ENCODE results near the gene THAP4. TPM values are rescaled to one million over a fixed set of nuclear protein-coding genes. Genes with fewer than 3 reads are reported as not detected.
"Not testable (repeated sequence)": the region's sequence is repeated elsewhere in the genome, so short reads cannot be mapped to it uniquely, and the experiment has no call there.

The THAP4 gene
- total and polyA plus RNA-seq, 2 experiments from 2014 or later, result 82.0 to 101 TPM

- no peak for TF ChIP-seq CTCF (IDR thresholded peaks at IDR 0.05; ENCODE audit: low read depth, low read length)
- no peaks in the 10 kb centered on the region for H3K36me3 ChIP-seq
- H3K27ac ChIP-seq, result no peak overlapping the region
- DNase-seq (ENCODE audit: low read depth in 1 of 2, low spot score in 1 of 2), result no peak
- H3K4me3 ChIP-seq, result no peak overlapping the region
- H3K27me3 ChIP-seq, result no peaks in the 10 kb centered on the region
- no peaks in the 10 kb centered on the region for H3K9me3 ChIP-seq (ENCODE audit: low read depth)
- no peaks in the 10 kb centered on the region for H3K4me1 ChIP-seq (ENCODE audit: low read depth)
Measured at GRCh38 chr2:241566468-241566867, 70.5 kb downstream of the THAP4 start.

GRCh38 chr2:241566021-241566420 is 70.9 kb downstream of the THAP4 start:
- not testable (repeated sequence) for H3K4me3 ChIP-seq; H3K9me3 ChIP-seq (ENCODE audit: low read depth); H3K27me3 ChIP-seq; H3K4me1 ChIP-seq (ENCODE audit: low read depth); DNase-seq (ENCODE audit: low read depth in 1 of 2, low spot score in 1 of 2); H3K36me3 ChIP-seq; H3K27ac ChIP-seq

GRCh38 chr2:241565411-241565810 is 71.5 kb downstream of the THAP4 start:
- DNase-seq (ENCODE audit: low read depth in 1 of 2, low spot score in 1 of 2), result no peak
- no peaks in the 10 kb centered on the region for H3K4me1 ChIP-seq (ENCODE audit: low read depth)

GRCh38 chr2:241564596-241565410 is 72.2 kb downstream of the THAP4 start:
- Histone ChIP-seq H3K36me3 (no peaks in the 10 kb centered on the region), H3K27ac (no peak overlapping the region), H3K9me3 (ENCODE audit: low read depth) (no peaks in the 10 kb centered on the region), H3K27me3 (no peaks in the 10 kb centered on the region), H3K4me3 (no peak overlapping the region), H3K4me1 (ENCODE audit: low read depth) (no peaks in the 10 kb centered on the region)
- DNase-seq (ENCODE audit: low read depth in 1 of 2, low spot score in 1 of 2), result no peak
- TF ChIP-seq CTCF (IDR thresholded peaks at IDR 0.05; ENCODE audit: low read depth, low read length), result no peak

More at GRCh38 chr2:241565411-241565810, 71.5 kb downstream of the THAP4 start:
- H3K27me3 ChIP-seq, result no peaks in the 10 kb centered on the region
- no peak overlapping the region for H3K27ac ChIP-seq
- H3K4me3 ChIP-seq, result no peak overlapping the region
- no peaks in the 10 kb centered on the region for H3K9me3 ChIP-seq (ENCODE audit: low read depth)
- no peaks in the 10 kb centered on the region for H3K36me3 ChIP-seq
- TF ChIP-seq CTCF (IDR thresholded peaks at IDR 0.05; ENCODE audit: low read depth, low read length), result no peak

GRCh38 chr2:241563981-241564595 is 72.9 kb downstream of the THAP4 start:
- DNase-seq (ENCODE audit: low read depth in 1 of 2, low spot score in 1 of 2), result no peak
- Histone ChIP-seq H3K36me3 (no peaks in the 10 kb centered on the region), H3K9me3 (ENCODE audit: low read depth) (no peaks in the 10 kb centered on the region), H3K27me3 (no peaks in the 10 kb centered on the region), H3K4me1 (ENCODE audit: low read depth) (no peaks in the 10 kb centered on the region), H3K27ac (no peak overlapping the region), H3K4me3 (no peak overlapping the region)
- no peak for TF ChIP-seq CTCF (IDR thresholded peaks at IDR 0.05; ENCODE audit: low read depth, low read length)

GRCh38 chr2:241563571-241563980 is 73.4 kb downstream of the THAP4 start:
- H3K27ac ChIP-seq, result no peak overlapping the region
- H3K4me1 ChIP-seq (ENCODE audit: low read depth), result no peaks in the 10 kb centered on the region
- H3K36me3 ChIP-seq, result no peaks in the 10 kb centered on the region
- H3K4me3 ChIP-seq, result no peak overlapping the region
- no peaks in the 10 kb centered on the region for H3K9me3 ChIP-seq (ENCODE audit: low read depth)
- no peak for TF ChIP-seq CTCF (IDR thresholded peaks at IDR 0.05; ENCODE audit: low read depth, low read length)
- DNase-seq (ENCODE audit: low read depth in 1 of 2, low spot score in 1 of 2), result no peak
- H3K27me3 ChIP-seq, result no peaks in the 10 kb centered on the region

All from cardiac muscle cell (in vitro differentiated cells and primary cell).